PFSK-1 (cell line): ENCODE data around the gene CD164L2.

Experiments used
- POLR2AphosphoS5 ChIP-seq: IDR thresholded peaks from 2 replicates; pipeline ENCODE4 v1.6.1; 2012; ENCODE audit warnings: low read depth, mild to moderate bottlenecking, control low read depth, low read length, moderate library complexity
- SIN3A ChIP-seq: IDR thresholded peaks from 2 replicates; pipeline ENCODE4 v1.6.1; 2012; ENCODE audit warnings: mild to moderate bottlenecking, low read length, moderate library complexity, borderline replicate concordance; ENCODE audit not compliant: insufficient read depth
- TAF1 ChIP-seq: IDR thresholded peaks from 2 replicates; pipeline ENCODE4 v1.6.1; 2012; ENCODE audit warnings: low read length, control low read depth, borderline replicate concordance; ENCODE audit not compliant: insufficient read depth
- TF ChIP-seq, protein P1 (sequence below), 2 experiments: IDR thresholded peaks; 2 replicates each; pipeline versions ENCODE4 v1.6.1 to v1.8.0; 2011 to 2012; ENCODE audit warnings: low read depth in 2 of 2, low read length in 2 of 2, control low read depth in 1 of 2, inconsistent platforms in 1 of 2, mild to moderate bottlenecking in 1 of 2, moderate library complexity in 1 of 2; ENCODE audit not compliant: insufficient read depth in 1 of 2

DNA sequence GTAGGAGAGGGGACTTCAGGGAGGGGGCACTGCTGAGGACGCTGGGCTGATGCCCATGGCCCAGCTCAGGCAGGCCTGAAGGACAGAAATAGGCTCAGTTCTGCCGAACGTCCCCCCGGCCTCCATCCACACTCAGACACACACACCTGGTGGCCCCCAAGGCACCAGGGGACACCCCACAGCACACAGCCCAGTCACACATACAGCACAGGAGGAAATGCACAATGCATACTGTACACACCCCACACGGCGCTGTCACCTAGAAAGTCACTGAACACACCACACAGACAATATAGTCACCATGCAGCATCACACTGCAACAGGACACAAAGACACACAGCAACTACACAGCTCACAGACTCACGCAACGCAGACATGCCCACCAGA, 40.7 kb downstream of the CD164L2 start:
- TF ChIP-seq TAF1 (no peak), SIN3A (no peak), POLR2AphosphoS5 (no peak)
- TF ChIP-seq, protein P1, sequence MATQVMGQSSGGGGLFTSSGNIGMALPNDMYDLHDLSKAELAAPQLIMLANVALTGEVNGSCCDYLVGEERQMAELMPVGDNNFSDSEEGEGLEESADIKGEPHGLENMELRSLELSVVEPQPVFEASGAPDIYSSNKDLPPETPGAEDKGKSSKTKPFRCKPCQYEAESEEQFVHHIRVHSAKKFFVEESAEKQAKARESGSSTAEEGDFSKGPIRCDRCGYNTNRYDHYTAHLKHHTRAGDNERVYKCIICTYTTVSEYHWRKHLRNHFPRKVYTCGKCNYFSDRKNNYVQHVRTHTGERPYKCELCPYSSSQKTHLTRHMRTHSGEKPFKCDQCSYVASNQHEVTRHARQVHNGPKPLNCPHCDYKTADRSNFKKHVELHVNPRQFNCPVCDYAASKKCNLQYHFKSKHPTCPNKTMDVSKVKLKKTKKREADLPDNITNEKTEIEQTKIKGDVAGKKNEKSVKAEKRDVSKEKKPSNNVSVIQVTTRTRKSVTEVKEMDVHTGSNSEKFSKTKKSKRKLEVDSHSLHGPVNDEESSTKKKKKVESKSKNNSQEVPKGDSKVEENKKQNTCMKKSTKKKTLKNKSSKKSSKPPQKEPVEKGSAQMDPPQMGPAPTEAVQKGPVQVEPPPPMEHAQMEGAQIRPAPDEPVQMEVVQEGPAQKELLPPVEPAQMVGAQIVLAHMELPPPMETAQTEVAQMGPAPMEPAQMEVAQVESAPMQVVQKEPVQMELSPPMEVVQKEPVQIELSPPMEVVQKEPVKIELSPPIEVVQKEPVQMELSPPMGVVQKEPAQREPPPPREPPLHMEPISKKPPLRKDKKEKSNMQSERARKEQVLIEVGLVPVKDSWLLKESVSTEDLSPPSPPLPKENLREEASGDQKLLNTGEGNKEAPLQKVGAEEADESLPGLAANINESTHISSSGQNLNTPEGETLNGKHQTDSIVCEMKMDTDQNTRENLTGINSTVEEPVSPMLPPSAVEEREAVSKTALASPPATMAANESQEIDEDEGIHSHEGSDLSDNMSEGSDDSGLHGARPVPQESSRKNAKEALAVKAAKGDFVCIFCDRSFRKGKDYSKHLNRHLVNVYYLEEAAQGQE (IDR thresholded peaks at IDR 0.05; ENCODE audit: insufficient read depth in 1 of 2, low read depth in 2 of 2, low read length in 2 of 2) = no peak
